Caco-2 (cell line): ENCODE results near the gene HES1. TPM values are rescaled to one million over a fixed set of nuclear protein-coding genes. Genes with fewer than 3 reads are reported as not detected.

Experiments
- BruUV-seq: library from RNA; stranded (reverse); fragments of 400-500 nt; replicated peaks from 2 replicates; lab custom pipeline; 2021; lab: Mats Ljungman, UMichigan
- CTCF ChIA-PET: fragments of 300-600 bp; sonication (Branson Sonifier 250); formaldehyde crosslinking; loops from one replicate; lab custom pipeline; 2022; ENCODE audit warnings: antibody characterized with exemption; lab: Charles Lee
- POLR2A ChIA-PET: fragments of 300-600 bp; sonication (Branson Sonifier 250); formaldehyde crosslinking; loops from one replicate; lab custom pipeline; 2022; ENCODE audit warnings: antibody characterized with exemption; lab: Charles Lee
- DNase-seq, 2 experiments: peaks; one replicate each; pipeline versions ENCODE4 v3.0.0 to v3.0.0-alpha.2; 2020 to 2022
- H3K27me3 ChIP-seq: replicated peaks from 2 replicates; pipeline ENCODE4 v1.6.0; 2011; ENCODE audit warnings: low read length; ENCODE audit not compliant: control insufficient read depth, insufficient read depth
- H3K36me3 ChIP-seq: 2 replicates; pipeline ENCODE4 v1.5.1; 2011; ENCODE audit warnings: low read length; ENCODE audit not compliant: control insufficient read depth, insufficient read depth
- H3K4me1 ChIP-seq: fragments of 250-450 bp; sonication (Bioruptor Pico); 2 replicates; pipeline ENCODE4 v1.5.1; 2020; ENCODE audit warnings: mild to moderate bottlenecking
- H3K4me3 ChIP-seq: 2 replicates; pipeline ENCODE4 v1.5.1; 2011; ENCODE audit warnings: low read depth, mild to moderate bottlenecking, control low read depth, low read length
- H3K9me3 ChIP-seq: fragments of 250-450 bp; sonication (Bioruptor Pico); 2 replicates; pipeline ENCODE4 v1.5.1; 2020; ENCODE audit warnings: mild to moderate bottlenecking, moderate library complexity
- H3K27ac Mint-ChIP-seq: one replicate; pipeline ENCODE4 v1.8.0; 2022; ENCODE audit warnings: mixed read lengths; ENCODE audit not compliant: unreplicated experiment
- H3K27me3 Mint-ChIP-seq: one replicate; pipeline ENCODE4 v1.8.0; 2022; ENCODE audit warnings: mixed read lengths; ENCODE audit not compliant: insufficient read depth, unreplicated experiment
- H3K36me3 Mint-ChIP-seq: one replicate; pipeline ENCODE4 v1.8.0; 2022; ENCODE audit warnings: mild to moderate bottlenecking, mixed read lengths; ENCODE audit not compliant: insufficient read depth, unreplicated experiment
- H3K4me1 Mint-ChIP-seq: one replicate; pipeline ENCODE4 v1.8.0; 2022; ENCODE audit warnings: low read depth, mixed read lengths; ENCODE audit not compliant: unreplicated experiment
- H3K4me3 Mint-ChIP-seq: one replicate; pipeline ENCODE4 v1.8.0; 2022; ENCODE audit warnings: mild to moderate bottlenecking, moderate library complexity, mixed read lengths; ENCODE audit not compliant: unreplicated experiment
- H3K9me3 Mint-ChIP-seq: one replicate; pipeline ENCODE4 v1.8.0; 2022; ENCODE audit warnings: mixed read lengths; ENCODE audit not compliant: unreplicated experiment
- CTCF ChIP-seq, 2 experiments: fragments of 200-600 bp in 1 of 2; IDR thresholded peaks; 1 replicate in 1 of 2; 2 replicates in 1 of 2; pipeline versions ENCODE4 v1.5.1 to v1.8.0; 2011 to 2022; ENCODE audit warnings: antibody characterized with exemption in 1 of 2, control low read depth in 1 of 2, inconsistent platforms in 1 of 2, low read depth in 1 of 2, low read length in 1 of 2, mild to moderate bottlenecking in 1 of 2, moderate library complexity in 1 of 2; ENCODE audit not compliant: insufficient read depth in 1 of 2, severe bottlenecking in 1 of 2, unreplicated experiment in 1 of 2
- intact Hi-C: fragments of 100-400 bp; cut with micrococcal nuclease; formaldehyde crosslinking; loops from one replicate; pipeline ENCODE4 v1.10.0; 2022; ENCODE audit not compliant: unreplicated experiment
- total RNA-seq: library from RNA; stranded (reverse); gene quantifications from 2 replicates; pipeline ENCODE4 v1.2.3, GENCODE V29; 2022

HES1 gene
- total RNA-seq, 1 experiment from 2014 or later: 123 TPM

- POLR2A ChIA-PET: no interaction called here
Observed at GRCh38 chr3:194165271-194166018, 29.5 kb downstream of the HES1 start.

GRCh38 chr3:194166682-194167479 is 30.9 kb downstream of the HES1 start:
- Mint-ChIP-seq H3K9me3 (no peaks in the 10 kb centered on the region), H3K27ac (no peak overlapping the region), H3K27me3 (no peaks in the 10 kb centered on the region), H3K36me3 (no peaks in the 10 kb centered on the region), H3K4me1 (peaks cover 15% of the 10 kb centered on the region), H3K4me3 (peak overlapping the region; percentile 44)
- H3K36me3 ChIP-seq: no peaks in the 10 kb centered on the region
- H3K27me3 ChIP-seq: no peaks in the 10 kb centered on the region
- ChIA-PET POLR2A (no interaction called here), CTCF (interaction anchor here (0.5 to 1.5 kb wide), 3 partner anchors 36 to 149 kb away, joined by 3 to 10 read pairs (median 3); no protein-coding TSS in a partner anchor)
- BruUV-seq: no TSS peak
- H3K4me1 ChIP-seq: peaks cover 12% of the 10 kb centered on the region; the same call in 1 of the 2 replicates
- no peak overlapping the region for H3K4me3 ChIP-seq
- TF ChIP-seq CTCF (IDR thresholded peaks at IDR 0.05; ENCODE audit: insufficient read depth in 1 of 2, low read depth in 1 of 2, low read length in 1 of 2, severe bottlenecking in 1 of 2, unreplicated experiment in 1 of 2): no peak
- intact Hi-C loops: loop anchor here (5.0 kb wide), 1 partner anchor 35 kb away; no protein-coding TSS in a partner anchor
- no peak for DNase-seq
- H3K9me3 ChIP-seq: no peaks in the 10 kb centered on the region

More at GRCh38 chr3:194165271-194166018, 29.5 kb downstream of the HES1 start:
- intact Hi-C loops: loop anchor here (5.0 kb wide), 1 partner anchor 37 kb away; no protein-coding TSS in a partner anchor
- no peak overlapping the region for H3K4me3 ChIP-seq
- BruUV-seq: no TSS peak
- no peak overlapping the region for H3K4me3 Mint-ChIP-seq
- no peak for TF ChIP-seq CTCF (IDR thresholded peaks at IDR 0.05; ENCODE audit: insufficient read depth in 1 of 2, low read depth in 1 of 2, low read length in 1 of 2, severe bottlenecking in 1 of 2, unreplicated experiment in 1 of 2)
- H3K4me1 ChIP-seq: peaks cover 22% of the 10 kb centered on the region
- no peak overlapping the region for H3K27ac Mint-ChIP-seq
- CTCF ChIA-PET: no interaction called here
- peaks cover 29% of the 10 kb centered on the region for H3K4me1 Mint-ChIP-seq
- no peaks in the 10 kb centered on the region for H3K9me3 Mint-ChIP-seq
- no peaks in the 10 kb centered on the region for H3K36me3 ChIP-seq
- no peaks in the 10 kb centered on the region for H3K27me3 Mint-ChIP-seq
- H3K36me3 Mint-ChIP-seq: no peaks in the 10 kb centered on the region
- DNase-seq: no peak
- no peaks in the 10 kb centered on the region for H3K9me3 ChIP-seq
- no peaks in the 10 kb centered on the region for H3K27me3 ChIP-seq
